SKM-1 treated with dmso at 0.1 percent for 144 hours (cell line): ENCODE data around the gene CA12.

ENCODE experiments used
- DNase-seq: peaks from one replicate; lab custom pipeline; 2025; ENCODE audit not compliant: unreplicated experiment; lab: John Stamatoyannopoulos, UW

CA12 gene

DNA sequence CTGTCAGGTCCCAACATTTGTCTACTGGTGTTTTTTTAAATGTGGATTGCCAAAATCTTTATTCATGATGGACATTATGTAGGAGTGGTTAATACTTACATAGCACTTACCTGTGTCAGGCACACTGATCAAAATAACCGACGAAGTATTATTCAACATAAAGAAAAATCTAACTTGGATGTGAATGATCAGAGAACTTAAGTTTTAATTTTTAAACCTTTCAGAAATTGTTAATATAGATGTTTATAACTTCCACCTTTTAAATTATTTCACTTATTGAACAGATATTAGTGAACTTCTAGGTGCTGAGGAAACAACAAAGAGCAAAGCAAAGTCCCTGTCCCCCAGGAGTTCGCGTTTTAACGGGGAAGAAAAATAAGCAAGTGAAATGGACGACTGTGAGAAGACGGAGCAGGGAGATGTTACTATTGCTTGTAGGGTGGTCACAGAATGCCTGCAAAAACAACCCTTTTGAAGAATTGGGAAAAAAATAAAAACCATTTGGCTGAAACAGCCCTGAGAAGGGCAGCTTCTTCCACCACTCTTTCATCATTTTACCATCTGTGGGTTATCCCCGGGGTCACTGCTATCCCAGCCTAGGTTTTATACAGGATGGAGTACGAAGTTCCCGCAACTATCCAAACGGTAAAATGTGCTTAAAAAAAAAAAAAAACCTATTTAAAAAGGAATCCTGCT, 105.2 kb downstream of the CA12 start:
- DNase-seq, result no peak

DNA sequence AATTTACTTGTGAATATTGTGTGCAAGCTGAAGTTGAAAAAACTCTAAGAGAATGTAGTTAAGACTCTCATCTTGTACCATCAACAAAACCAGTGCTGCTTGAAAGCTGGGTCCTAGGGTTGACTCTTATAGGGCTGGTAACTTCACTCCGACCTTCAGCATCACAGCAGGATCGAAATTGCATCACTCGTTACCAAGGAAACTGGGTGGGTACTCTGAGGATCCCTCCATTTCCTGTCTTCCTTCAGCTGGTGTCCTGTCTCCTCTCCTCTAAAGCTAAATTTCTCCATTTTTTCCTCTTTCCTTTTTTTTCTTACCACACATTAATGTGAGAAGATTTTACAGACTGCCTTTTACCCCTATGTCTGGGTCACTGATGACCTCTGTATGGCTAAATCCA, 107.2 kb downstream of the CA12 start:
- DNase-seq, result no peak
